ENCODE measurements around the gene CHSY1. TPM values are rescaled to one million over a fixed set of nuclear protein-coding genes. Genes with fewer than 3 reads are reported as not detected.

The CHSY1 gene
- total and polyA plus RNA-seq, 2 of the 13 experiments (the other 11 are each of a cell fraction or from before 2014, with no cell fraction given): 13.3 to 13.7 TPM

DNA sequence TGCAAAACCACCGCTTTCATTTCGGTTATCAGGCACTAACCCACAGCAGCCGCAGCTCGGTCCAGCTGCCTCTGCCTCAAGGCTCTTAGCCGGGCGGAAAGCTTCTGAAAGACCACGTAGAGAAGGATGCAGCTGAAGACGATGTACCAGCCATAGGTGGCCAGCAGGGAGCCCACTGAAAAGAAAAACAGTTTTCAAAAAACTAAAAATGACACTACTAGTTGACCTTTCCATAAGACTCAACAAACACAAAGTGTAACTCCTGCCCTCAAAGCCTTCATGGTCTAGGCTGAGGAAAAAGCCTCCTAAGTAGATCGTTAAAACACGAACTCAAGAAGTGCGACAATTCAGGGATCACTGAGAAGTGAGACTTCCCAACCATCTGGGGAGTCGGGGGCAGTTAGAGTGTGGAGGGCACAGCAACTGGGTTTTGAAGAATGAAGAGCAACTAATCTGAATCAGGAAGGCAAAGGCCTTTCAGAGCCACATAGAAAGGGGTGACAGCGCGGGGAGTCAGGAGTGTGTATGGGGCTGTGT, 24.7 kb upstream of the CHSY1 start (continued):
- TF ChIP-seq, protein P1, sequence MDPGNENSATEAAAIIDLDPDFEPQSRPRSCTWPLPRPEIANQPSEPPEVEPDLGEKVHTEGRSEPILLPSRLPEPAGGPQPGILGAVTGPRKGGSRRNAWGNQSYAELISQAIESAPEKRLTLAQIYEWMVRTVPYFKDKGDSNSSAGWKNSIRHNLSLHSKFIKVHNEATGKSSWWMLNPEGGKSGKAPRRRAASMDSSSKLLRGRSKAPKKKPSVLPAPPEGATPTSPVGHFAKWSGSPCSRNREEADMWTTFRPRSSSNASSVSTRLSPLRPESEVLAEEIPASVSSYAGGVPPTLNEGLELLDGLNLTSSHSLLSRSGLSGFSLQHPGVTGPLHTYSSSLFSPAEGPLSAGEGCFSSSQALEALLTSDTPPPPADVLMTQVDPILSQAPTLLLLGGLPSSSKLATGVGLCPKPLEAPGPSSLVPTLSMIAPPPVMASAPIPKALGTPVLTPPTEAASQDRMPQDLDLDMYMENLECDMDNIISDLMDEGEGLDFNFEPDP (CRISPR knock-in tag; conservative IDR thresholded peaks at IDR 0.05): 0 out of 2 replicates have a peak, but pooled peaks have one; percentile 36
- TF ChIP-seq ZNF124 (CRISPR knock-in tag; IDR thresholded peaks at IDR 0.05) (no peak), GATAD2A (CRISPR knock-in tag; IDR thresholded peaks at IDR 0.05) (no peak), KDM5A (IDR thresholded peaks at IDR 0.05; ENCODE audit: borderline replicate concordance, low read length) (peak; percentile 48; the same call in 1 of the 2 replicates), ARID2 (CRISPR knock-in tag; IDR thresholded peaks at IDR 0.05; ENCODE audit: borderline replicate concordance) (peak; percentile 9; the same call in 1 of the 2 replicates), TEAD3 (CRISPR knock-in tag; optimal IDR thresholded peaks at IDR 0.05; ENCODE audit: borderline replicate concordance) (peak; percentile 17)
- TF ChIP-seq, protein P2, sequence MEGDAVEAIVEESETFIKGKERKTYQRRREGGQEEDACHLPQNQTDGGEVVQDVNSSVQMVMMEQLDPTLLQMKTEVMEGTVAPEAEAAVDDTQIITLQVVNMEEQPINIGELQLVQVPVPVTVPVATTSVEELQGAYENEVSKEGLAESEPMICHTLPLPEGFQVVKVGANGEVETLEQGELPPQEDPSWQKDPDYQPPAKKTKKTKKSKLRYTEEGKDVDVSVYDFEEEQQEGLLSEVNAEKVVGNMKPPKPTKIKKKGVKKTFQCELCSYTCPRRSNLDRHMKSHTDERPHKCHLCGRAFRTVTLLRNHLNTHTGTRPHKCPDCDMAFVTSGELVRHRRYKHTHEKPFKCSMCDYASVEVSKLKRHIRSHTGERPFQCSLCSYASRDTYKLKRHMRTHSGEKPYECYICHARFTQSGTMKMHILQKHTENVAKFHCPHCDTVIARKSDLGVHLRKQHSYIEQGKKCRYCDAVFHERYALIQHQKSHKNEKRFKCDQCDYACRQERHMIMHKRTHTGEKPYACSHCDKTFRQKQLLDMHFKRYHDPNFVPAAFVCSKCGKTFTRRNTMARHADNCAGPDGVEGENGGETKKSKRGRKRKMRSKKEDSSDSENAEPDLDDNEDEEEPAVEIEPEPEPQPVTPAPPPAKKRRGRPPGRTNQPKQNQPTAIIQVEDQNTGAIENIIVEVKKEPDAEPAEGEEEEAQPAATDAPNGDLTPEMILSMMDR (CRISPR knock-in tag; IDR thresholded peaks at IDR 0.05): peak; percentile 15
- TF ChIP-seq, protein P3, sequence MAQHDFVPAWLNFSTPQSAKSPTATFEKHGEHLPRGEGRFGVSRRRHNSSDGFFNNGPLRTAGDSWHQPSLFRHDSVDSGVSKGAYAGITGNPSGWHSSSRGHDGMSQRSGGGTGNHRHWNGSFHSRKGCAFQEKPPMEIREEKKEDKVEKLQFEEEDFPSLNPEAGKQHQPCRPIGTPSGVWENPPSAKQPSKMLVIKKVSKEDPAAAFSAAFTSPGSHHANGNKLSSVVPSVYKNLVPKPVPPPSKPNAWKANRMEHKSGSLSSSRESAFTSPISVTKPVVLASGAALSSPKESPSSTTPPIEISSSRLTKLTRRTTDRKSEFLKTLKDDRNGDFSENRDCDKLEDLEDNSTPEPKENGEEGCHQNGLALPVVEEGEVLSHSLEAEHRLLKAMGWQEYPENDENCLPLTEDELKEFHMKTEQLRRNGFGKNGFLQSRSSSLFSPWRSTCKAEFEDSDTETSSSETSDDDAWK (CRISPR knock-in tag; IDR thresholded peaks at IDR 0.05): no peak
- TF ChIP-seq, protein P4, sequence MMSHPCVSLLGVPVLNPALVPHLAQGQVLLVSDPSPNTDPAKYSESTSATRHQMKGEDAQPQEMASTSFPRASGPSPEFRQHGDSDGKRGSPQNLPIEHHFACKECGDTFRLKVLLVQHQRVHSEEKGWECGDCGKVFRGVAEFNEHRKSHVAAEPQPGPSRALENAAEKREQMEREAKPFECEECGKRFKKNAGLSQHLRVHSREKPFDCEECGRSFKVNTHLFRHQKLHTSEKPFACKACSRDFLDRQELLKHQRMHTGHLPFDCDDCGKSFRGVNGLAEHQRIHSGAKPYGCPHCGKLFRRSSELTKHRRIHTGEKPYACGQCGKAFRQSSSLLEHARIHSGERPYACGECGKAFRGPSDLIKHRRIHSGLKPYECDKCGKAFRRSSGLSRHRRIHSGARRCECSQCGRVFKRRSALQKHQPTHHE (CRISPR knock-in tag; IDR thresholded peaks at IDR 0.05; ENCODE audit: borderline replicate concordance): 0 out of 2 replicates have a peak, but pooled peaks have one; percentile 0

Data from HepG2 (cell line).